ENCODE measurements around the gene RNF151. TPM values are rescaled to one million over a fixed set of nuclear protein-coding genes. Genes with fewer than 3 reads are reported as not detected.

The RNF151 gene
- total and polyA plus RNA-seq, 2 of the 13 experiments (the other 11 are each of a cell fraction or from before 2014, with no cell fraction given): not detected

DNA sequence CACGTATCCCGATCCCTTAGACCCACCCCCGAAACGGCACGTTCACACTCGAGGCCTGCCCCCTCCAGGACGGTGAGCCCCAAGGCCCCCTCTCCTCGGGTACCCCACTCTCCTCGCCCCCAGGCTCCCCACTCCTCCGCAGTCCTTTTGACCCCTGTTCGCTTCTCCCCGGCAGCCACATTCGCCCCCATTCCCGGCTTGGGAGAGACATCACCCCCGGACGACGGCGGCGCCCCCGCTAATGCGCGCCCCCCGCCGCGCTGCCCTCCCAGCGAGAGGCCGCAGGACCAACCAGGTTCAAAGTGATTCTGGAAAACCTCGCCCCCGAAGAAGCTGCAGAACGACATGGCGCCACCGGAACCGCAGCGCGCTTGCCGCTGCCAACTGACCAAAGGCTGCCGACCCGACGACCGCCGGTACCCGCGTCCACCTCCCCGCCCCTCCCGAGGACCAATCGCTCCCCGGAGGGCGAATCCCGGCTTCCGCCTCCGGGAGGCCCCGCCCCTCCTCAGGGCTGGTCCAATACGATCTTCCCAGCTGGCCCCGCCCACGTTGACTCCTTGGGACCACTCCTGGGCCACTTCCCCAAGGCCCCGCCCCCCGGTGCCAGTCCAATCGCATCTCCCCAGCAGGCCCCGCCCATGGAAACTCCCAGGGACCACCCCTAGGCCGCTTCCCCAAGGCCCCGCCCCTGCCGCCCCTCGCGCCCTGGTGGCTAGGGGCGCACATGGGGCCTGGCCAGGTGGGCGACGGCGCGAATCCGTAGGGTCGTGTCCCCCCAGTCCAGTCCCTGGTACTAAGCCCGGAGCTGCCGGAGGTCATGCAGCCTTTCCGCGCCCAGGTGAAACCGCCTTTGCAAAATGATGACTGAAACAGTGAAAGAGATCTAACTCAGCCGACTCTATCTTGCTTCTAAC lies 23.6 kb upstream of the RNF151 start, which contains the start of gene MSRB1 (continued):
- TF ChIP-seq SRSF4 (IDR thresholded peaks at IDR 0.05; ENCODE audit: low read depth, low read length, poor library complexity, severe bottlenecking) (no peak), ETV5 (CRISPR knock-in tag; IDR thresholded peaks at IDR 0.05; ENCODE audit: borderline replicate concordance) (peak; percentile 60), ZNF850 (CRISPR knock-in tag; conservative IDR thresholded peaks at IDR 0.05) (0 out of 2 replicates have a peak, but pooled peaks have one; percentile 16), ZNF143 (CRISPR knock-in tag; IDR thresholded peaks at IDR 0.05) (no peak; the same call in 1 of the 2 replicates), FOXO1 (CRISPR knock-in tag; IDR thresholded peaks at IDR 0.05) (0 out of 2 replicates have a peak, but pooled peaks have one; percentile 9), ZNF235 (CRISPR knock-in tag; IDR thresholded peaks at IDR 0.05; ENCODE audit: borderline replicate concordance) (peak; percentile 70; the same call in 1 of the 2 replicates), SIX4 (CRISPR knock-in tag; IDR thresholded peaks at IDR 0.05) (no peak), ZNF83 (CRISPR knock-in tag; IDR thresholded peaks at IDR 0.05; ENCODE audit: borderline replicate concordance) (no peak), ZFP82 (CRISPR knock-in tag; IDR thresholded peaks at IDR 0.05; ENCODE audit: borderline replicate concordance) (peak; percentile 58; the same call in 1 of the 2 replicates), JDP2 (CRISPR knock-in tag; IDR thresholded peaks at IDR 0.05; ENCODE audit: borderline replicate concordance) (no peak), MYC (CRISPR knock-in tag; IDR thresholded peaks at IDR 0.05; ENCODE audit: borderline replicate concordance) (peak; percentile 83; the same call in 1 of the 2 replicates)
- TF ChIP-seq, protein P1, sequence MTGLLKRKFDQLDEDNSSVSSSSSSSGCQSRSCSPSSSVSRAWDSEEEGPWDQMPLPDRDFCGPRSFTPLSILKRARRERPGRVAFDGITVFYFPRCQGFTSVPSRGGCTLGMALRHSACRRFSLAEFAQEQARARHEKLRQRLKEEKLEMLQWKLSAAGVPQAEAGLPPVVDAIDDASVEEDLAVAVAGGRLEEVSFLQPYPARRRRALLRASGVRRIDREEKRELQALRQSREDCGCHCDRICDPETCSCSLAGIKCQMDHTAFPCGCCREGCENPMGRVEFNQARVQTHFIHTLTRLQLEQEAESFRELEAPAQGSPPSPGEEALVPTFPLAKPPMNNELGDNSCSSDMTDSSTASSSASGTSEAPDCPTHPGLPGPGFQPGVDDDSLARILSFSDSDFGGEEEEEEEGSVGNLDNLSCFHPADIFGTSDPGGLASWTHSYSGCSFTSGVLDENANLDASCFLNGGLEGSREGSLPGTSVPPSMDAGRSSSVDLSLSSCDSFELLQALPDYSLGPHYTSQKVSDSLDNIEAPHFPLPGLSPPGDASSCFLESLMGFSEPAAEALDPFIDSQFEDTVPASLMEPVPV (CRISPR knock-in tag; IDR thresholded peaks at IDR 0.05): peak; percentile 77; the same call in 1 of the 2 replicates
- TF ChIP-seq, protein P2, sequence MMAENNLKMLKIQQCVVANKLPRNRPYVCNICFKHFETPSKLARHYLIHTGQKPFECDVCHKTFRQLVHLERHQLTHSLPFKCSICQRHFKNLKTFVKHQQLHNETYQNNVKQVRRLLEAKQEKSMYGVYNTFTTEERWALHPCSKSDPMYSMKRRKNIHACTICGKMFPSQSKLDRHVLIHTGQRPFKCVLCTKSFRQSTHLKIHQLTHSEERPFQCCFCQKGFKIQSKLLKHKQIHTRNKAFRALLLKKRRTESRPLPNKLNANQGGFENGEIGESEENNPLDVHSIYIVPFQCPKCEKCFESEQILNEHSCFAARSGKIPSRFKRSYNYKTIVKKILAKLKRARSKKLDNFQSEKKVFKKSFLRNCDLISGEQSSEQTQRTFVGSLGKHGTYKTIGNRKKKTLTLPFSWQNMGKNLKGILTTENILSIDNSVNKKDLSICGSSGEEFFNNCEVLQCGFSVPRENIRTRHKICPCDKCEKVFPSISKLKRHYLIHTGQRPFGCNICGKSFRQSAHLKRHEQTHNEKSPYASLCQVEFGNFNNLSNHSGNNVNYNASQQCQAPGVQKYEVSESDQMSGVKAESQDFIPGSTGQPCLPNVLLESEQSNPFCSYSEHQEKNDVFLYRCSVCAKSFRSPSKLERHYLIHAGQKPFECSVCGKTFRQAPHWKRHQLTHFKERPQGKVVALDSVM (CRISPR knock-in tag; IDR thresholded peaks at IDR 0.05): no peak
- TF ChIP-seq, protein P3, sequence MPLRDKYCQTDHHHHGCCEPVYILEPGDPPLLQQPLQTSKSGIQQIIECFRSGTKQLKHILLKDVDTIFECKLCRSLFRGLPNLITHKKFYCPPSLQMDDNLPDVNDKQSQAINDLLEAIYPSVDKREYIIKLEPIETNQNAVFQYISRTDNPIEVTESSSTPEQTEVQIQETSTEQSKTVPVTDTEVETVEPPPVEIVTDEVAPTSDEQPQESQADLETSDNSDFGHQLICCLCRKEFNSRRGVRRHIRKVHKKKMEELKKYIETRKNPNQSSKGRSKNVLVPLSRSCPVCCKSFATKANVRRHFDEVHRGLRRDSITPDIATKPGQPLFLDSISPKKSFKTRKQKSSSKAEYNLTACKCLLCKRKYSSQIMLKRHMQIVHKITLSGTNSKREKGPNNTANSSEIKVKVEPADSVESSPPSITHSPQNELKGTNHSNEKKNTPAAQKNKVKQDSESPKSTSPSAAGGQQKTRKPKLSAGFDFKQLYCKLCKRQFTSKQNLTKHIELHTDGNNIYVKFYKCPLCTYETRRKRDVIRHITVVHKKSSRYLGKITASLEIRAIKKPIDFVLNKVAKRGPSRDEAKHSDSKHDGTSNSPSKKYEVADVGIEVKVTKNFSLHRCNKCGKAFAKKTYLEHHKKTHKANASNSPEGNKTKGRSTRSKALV (CRISPR knock-in tag; IDR thresholded peaks at IDR 0.05): no peak
- TF ChIP-seq, protein P4, sequence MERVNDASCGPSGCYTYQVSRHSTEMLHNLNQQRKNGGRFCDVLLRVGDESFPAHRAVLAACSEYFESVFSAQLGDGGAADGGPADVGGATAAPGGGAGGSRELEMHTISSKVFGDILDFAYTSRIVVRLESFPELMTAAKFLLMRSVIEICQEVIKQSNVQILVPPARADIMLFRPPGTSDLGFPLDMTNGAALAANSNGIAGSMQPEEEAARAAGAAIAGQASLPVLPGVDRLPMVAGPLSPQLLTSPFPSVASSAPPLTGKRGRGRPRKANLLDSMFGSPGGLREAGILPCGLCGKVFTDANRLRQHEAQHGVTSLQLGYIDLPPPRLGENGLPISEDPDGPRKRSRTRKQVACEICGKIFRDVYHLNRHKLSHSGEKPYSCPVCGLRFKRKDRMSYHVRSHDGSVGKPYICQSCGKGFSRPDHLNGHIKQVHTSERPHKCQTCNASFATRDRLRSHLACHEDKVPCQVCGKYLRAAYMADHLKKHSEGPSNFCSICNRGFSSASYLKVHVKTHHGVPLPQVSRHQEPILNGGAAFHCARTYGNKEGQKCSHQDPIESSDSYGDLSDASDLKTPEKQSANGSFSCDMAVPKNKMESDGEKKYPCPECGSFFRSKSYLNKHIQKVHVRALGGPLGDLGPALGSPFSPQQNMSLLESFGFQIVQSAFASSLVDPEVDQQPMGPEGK (CRISPR knock-in tag; IDR thresholded peaks at IDR 0.05): peak; percentile 22; the same call in 1 of the 2 replicates
- TF ChIP-seq, protein P5, sequence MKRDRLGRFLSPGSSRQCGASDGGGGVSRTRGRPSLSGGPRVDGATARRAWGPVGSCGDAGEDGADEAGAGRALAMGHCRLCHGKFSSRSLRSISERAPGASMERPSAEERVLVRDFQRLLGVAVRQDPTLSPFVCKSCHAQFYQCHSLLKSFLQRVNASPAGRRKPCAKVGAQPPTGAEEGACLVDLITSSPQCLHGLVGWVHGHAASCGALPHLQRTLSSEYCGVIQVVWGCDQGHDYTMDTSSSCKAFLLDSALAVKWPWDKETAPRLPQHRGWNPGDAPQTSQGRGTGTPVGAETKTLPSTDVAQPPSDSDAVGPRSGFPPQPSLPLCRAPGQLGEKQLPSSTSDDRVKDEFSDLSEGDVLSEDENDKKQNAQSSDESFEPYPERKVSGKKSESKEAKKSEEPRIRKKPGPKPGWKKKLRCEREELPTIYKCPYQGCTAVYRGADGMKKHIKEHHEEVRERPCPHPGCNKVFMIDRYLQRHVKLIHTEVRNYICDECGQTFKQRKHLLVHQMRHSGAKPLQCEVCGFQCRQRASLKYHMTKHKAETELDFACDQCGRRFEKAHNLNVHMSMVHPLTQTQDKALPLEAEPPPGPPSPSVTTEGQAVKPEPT (CRISPR knock-in tag; IDR thresholded peaks at IDR 0.05; ENCODE audit: low read depth): 0 out of 2 replicates have a peak, but pooled peaks have one; percentile 47

All from HepG2 (cell line).